Measurements from ENCODE around the gene AHCYL2. TPM values are rescaled to one million over a fixed set of nuclear protein-coding genes. Genes with fewer than 3 reads are reported as not detected.
"Not testable (repeated sequence)": the region's sequence is repeated elsewhere in the genome, so short reads cannot be mapped to it uniquely, and the experiment has no call there.

AHCYL2 gene
- total RNA-seq, 1 donor from 2014 or later = 165 TPM

- no peak for DNase-seq (ENCODE audit: low spot score)
Observed at GRCh38 chr7:129383542-129384132, 158.8 kb downstream of the AHCYL2 start.

- no peak for DNase-seq (ENCODE audit: low spot score)
Observed at GRCh38 chr7:129385116-129385515, 160.3 kb downstream of the AHCYL2 start.

DNA sequence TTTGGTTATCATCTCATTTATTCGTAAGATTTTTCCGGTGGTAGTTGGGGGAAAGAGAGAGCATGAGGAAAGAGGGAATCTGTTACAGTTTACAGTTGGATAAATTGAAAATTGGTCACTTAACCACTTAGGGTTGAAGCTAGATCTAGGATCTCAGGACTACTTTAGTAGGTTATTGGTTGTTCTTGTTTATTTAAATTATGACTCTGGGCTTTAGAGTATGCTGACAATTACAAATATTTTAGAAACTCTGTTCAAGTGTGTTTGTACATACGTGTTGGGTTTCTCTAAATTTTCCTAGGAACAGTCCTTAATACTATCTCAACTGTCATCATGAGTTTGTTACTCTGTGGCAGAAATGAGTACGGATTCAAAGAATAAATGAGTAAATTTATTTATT, 160.8 kb downstream of the AHCYL2 start:
- DNase-seq (ENCODE audit: low spot score) = no peak

DNA sequence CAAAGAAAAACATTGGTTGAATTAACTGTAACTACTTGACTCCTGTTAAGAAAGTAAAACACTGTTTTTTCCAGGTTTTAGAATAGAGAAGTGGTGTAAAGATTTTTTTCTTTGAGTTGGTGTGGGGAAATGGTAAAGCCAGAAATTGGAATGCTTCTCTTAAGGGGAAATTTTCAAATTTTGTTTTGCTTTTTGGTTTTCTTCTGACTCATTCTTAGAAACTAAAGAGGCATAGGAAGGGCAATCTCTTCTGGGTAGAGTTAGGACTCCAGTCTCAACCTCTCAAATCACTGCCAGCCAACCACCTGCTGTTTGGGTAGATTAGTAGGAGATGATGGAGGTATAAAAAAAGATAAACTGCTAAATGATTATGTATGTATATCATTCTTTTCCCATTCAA, 161.7 kb downstream of the AHCYL2 start:
- no peak for DNase-seq (ENCODE audit: low spot score)

DNA sequence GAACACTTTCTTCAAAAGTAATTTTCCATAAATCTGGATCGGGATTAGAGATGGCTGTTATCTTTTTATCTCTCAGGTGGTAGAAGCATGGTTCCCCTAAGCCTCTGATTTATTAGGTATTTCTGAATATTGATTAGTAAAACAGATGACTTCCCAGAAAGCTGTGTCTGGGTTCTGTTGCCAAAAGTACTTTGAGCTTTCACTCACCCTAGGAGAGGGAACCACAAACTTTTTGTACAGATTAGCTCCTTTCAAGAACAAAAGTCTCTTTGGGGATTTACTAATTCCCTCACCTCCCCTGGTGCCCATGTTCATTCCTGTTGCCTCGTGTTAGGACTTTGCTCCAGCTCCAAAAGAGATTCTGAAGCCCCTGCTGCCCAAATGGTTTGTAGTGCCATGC, 162.7 kb downstream of the AHCYL2 start:
- no peak for DNase-seq (ENCODE audit: low spot score)

- no peak for DNase-seq (ENCODE audit: low spot score)
Observed at GRCh38 chr7:129388333-129389098, 163.7 kb downstream of the AHCYL2 start.

DNA sequence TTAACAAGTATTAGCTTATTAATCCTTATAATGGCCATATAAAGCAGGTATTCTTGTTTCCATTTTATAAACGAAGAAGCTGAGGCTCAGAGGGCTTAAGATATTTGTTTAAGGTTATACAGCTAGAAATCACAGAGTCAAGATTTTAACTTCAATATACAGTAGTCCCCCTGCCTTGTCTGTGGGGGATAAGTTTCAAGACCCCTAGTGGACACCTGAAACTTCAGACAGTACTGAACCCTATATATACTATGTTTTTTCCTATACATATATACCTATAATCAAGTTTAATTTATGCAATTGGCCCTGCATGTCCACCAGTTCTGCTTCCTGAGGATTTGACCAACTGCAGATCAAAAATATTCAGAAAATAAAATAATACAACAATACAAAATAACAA, 165.0 kb downstream of the AHCYL2 start:
- DNase-seq (ENCODE audit: low spot score) = no peak

- no peak for DNase-seq (ENCODE audit: low spot score)
Observed at GRCh38 chr7:129390314-129390713, 165.5 kb downstream of the AHCYL2 start.

DNA sequence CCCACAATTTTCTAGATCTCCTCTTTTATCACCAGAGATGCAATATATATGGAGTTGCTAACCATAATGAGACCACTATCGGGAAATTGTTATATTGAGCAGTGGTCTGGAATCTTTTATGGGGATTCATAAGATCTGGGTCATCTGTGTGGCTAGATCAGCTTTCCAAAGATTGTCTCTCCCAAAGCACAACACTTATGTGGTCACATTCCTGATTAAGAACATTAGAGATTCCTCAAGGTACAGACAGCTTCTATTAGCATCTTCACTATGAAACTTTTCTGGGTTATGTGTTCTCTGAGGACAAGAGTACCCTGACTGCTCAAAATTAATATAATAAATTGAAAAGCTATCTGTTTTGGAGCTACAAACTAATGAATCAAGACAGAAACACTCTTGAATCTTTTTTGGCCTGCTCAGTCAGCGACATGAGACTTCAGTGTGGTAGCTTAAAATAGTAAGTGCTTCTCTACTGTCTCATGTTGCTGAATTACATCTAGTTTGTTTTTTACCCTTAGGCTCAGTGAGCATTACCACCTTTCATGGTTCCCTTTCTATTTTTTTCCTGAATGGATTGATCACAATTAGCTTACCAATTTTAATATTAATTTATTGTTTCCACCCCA, 166.8 kb downstream of the AHCYL2 start:
- no peak for DNase-seq (ENCODE audit: low spot score)

DNA sequence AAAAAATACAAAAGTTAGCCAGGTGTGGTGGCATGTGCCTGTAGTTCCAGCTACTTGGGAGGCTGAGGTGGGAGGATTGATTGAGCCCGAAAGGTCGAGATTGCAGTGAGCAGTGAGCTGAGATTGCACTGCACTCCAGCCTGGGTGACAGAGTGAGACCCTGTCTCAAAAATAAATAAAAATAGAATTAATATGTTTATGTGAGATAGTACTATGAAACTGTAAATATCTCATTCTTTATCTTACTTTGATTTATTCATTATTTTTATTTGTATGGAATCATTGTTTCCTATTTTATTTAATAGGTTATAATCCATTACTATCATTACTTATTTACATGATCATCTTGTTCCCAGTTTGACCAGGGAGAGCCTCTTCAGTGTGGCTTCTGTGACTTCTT, 168.4 kb downstream of the AHCYL2 start:
- no peak for DNase-seq (ENCODE audit: low spot score)

DNA sequence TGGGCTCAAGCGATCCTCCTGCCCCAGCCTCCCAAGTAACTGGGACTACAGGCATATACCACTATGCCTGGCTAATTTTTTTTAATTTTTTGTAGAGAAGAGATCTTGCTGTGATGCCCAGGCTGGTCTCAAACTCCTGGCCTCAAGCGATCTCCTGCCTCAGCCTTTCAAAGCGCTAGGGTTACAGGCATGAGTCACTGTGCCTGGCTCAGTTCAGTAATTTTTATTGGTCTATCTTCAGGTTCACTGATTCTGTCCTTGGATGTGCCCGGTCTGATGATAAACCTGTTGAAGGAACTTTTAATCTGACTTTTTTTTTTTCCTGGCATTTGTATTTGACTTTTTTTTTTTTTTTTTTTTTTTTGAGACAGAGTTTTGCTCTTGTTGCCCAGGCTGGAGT, 169.3 kb downstream of the AHCYL2 start:
- DNase-seq (ENCODE audit: low spot score) = no peak

DNA sequence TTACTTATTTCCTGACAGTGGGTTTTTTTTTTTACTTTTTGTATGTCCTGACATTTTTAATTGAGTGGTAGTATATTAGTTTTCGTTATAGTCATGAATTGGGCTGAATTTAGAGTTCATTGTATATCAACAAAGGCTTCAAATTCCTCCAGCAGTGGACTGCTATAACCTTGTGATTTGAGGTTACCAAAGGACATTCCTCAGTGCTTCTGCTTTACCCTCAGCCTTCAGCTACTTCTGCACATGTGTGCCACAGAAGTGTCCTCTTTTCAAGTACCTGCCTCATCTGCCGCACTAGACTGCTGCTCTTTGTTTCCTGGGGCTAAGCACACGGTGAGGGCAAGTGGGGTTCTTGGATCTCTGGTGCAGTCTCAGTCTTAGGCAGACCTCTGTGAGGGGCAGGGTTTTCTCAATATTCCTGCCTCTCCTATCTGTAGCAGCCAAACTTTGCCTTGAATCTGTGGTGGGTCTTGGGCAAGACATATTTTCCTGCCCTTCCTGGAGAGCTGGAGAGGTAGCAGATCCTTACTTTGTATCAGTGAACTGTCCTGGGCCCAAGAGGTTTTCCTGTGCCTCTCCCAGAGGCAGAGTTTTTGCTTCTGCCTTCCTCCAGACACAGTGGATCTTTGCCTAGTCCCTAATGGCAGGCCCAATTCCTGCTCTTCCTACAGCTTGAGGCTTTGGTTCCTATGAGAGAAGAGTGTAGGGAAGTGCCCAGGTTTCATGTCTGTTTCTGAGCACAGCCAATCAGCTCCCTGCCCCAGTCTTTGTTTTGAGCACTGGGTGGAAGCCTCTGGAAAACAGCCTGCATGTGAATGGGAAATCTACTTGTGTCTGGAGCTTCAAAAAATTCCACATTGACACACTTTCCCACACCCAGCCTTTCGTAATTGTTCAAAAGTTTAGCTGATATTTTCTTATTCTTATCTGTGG, 170.4 kb downstream of the AHCYL2 start:
- no peak for DNase-seq (ENCODE audit: low spot score)

- no peak for DNase-seq (ENCODE audit: low spot score)
Observed at GRCh38 chr7:129401228-129401966, 176.6 kb downstream of the AHCYL2 start.

- DNase-seq (ENCODE audit: low spot score) = no peak
Observed at GRCh38 chr7:129401967-129402860, 177.4 kb downstream of the AHCYL2 start.

GRCh38 chr7:129405527-129405926, 180.7 kb downstream of the AHCYL2 start:
- no peak for DNase-seq (ENCODE audit: low spot score)

DNA sequence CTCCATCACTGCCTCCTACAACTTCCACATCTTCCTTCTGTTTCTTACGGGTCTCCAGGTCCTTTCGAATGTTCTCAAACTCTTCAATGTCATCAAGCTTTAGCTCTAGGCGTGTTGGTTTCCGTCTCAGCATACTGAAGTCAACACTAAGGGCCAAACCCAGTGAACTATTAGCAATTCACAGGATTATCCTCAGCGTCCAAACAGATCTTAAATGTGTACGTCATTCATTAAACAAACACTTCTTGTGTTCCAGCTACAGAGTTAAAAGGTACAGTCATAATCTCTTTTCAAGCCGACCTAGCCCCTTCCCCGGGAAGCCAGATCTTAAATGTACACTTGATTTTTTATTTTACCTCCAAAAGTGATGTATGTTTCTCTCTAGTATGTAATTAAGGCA, 185.4 kb downstream of the AHCYL2 start:
- DNase-seq (ENCODE audit: low spot score) = not testable (repeated sequence)

- DNase-seq (ENCODE audit: low spot score) = no peak
Observed at GRCh38 chr7:129412501-129412900, 187.7 kb downstream of the AHCYL2 start.

GRCh38 chr7:129417073-129417472, 192.2 kb downstream of the AHCYL2 start:
- no peak for DNase-seq (ENCODE audit: low spot score)

DNA sequence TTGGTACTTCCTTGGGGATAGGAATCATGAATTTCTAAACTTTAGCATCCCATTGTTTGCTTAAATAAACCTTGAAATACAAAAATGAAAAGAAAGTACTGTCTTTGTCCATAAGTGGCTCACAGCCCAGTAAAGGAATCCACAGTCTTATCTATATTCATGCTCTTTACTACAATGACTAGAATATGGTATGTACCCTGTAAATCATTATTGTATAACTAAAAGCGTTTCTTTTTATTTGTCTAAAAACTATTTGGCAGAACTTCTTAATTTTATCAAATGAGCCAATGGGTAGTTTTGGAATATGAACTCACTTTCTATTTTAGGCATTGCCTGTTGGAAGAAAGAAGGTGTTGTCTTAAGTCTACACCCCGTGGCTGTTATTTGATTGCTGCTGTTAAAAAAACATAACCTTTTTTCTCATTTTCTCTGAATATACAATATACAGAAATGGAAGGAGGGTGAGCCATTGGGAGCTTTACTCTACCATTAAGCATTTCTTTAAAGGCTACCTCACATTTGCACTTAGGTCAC, 197.0 kb downstream of the AHCYL2 start:
- no peak for DNase-seq (ENCODE audit: low spot score)

DNA sequence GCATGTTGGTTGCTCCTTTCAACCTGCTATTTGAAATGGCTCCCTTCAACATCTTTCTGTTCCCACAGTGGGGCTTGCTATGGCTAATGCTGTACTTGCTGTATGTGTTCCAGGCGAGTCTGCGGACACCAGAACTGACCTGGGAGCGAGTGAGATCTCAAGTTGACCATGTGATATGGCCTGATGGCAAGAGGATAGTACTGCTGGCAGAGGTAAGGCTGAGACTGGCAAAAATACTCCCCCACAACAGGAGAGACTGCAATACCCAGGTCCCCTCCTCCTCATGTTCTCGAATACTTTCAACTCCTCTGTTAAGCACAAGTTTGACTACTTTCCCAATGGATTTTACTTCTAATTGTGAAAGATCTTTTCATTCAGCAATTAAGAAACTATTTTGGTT, 197.9 kb downstream of the AHCYL2 start:
- no peak for DNase-seq (ENCODE audit: low spot score)

Data from mucosa of gallbladder (tissue), 1 donor.